Stomach (tissue), 9 donors: ENCODE results near the gene PLCD1. TPM values are rescaled to one million over a fixed set of nuclear protein-coding genes. Genes with fewer than 3 reads are reported as not detected.

Experiments used
- DNase-seq, 2 donors: peaks; one replicate each; pipeline versions ENCODE4 v3.0.0 to v3.0.0-alpha.2; 2013 to 2019
- H3K27ac ChIP-seq, 5 donors: fragments of 200-600 bp in 4 of 5; sonication (generic) in 4 of 5; one replicate each; pipeline ENCODE4 v1.5.1; 2013 to 2019; ENCODE audit warnings: mild to moderate bottlenecking in 1 of 5, moderate library complexity in 1 of 5
- H3K27me3 ChIP-seq, 3 donors: fragments of 200-600 bp; sonication (generic); one replicate each; pipeline ENCODE4 v1.5.1; 2017 to 2019; ENCODE audit warnings: mixed run types in 1 of 3
- H3K36me3 ChIP-seq, 4 donors: fragments of 200-600 bp; sonication (generic); 1 replicate in 3 of 4; 2 replicates in 1 of 4; pipeline ENCODE4 v1.5.1; 2016 to 2019
- H3K4me1 ChIP-seq, 4 donors: fragments of 200-600 bp; sonication (generic); one replicate each; pipeline ENCODE4 v1.5.1; 2016 to 2019
- H3K4me3 ChIP-seq, 4 donors: fragments of 200-600 bp; sonication (generic) in 3 of 4; one replicate each; pipeline ENCODE4 v1.5.1; 2016 to 2019; ENCODE audit warnings: mild to moderate bottlenecking in 1 of 4
- H3K9me3 ChIP-seq, 4 donors: fragments of 200-600 bp; sonication (generic); one replicate each; pipeline ENCODE4 v1.5.1; 2016 to 2019
- EP300 ChIP-seq: sonication (generic); formaldehyde crosslinking; IDR thresholded peaks from one replicate; pipeline ENCODE4 v1.6.1; 2017; ENCODE audit warnings: antibody characterized with exemption
- POLR2A ChIP-seq, 4 donors: fragments of 450-650 bp; IDR thresholded peaks; one replicate each; pipeline ENCODE4 v1.6.1; 2016; ENCODE audit warnings: antibody characterized with exemption in 4 of 4, control low read depth in 2 of 4, mild to moderate bottlenecking in 1 of 4, moderate library complexity in 1 of 4
- POLR2AphosphoS5 ChIP-seq, 3 donors: sonication (generic); formaldehyde crosslinking; IDR thresholded peaks; one replicate each; pipeline ENCODE4 v1.6.1; 2016; ENCODE audit warnings: antibody characterized with exemption in 3 of 3
- WGBS, 5 donors: extraction: QIAGEN DNeasy Blood & Tissue Kit in 3 of 5; methylation state at CpG; one replicate each; pipeline versions ENCODE4 v1.1.5 to v1.1.7; 2013 to 2018; 5-methylcytosine and 5-hydroxymethylcytosine counted together
- intact Hi-C: fragments of 100-400 bp; cut with DNase I; formaldehyde crosslinking; loops from one replicate; pipeline ENCODE4 v1.15.1; 2023; ENCODE audit warnings: low total_unique reads
- polyA plus RNA-seq, 3 donors: library from polyadenylated mRNA; stranded (reverse); fragments of 200-250 nt; gene quantifications; one replicate each; pipeline ENCODE4 v1.2.3, GENCODE V29; 2013
- total RNA-seq, 5 donors: library from RNA; depleted of rRNA; stranded (reverse); fragments of >200 nt; gene quantifications; one replicate each; pipeline versions ENCODE4 v1.1.0 to v1.2.3, GENCODE V29; 2014 to 2016
- TF ChIP-seq, protein P1 (sequence below), 7 experiments: fragments of 450-650 bp in 4 of 7; fragments of 200-600 bp in 3 of 7; sonication (generic) in 3 of 7; IDR thresholded peaks; one replicate each; pipeline ENCODE4 v1.5.1; 2016 to 2019; ENCODE audit warnings: antibody characterized with exemption in 7 of 7, control low read depth in 2 of 7, mild to moderate bottlenecking in 1 of 7
- donor health status: healthy with polysubstance abuse.
- donor health status: Bipolar disorder and iron deficiency.
- donor health status: healthy.

Gene PLCD1
- total and polyA plus RNA-seq, 8 donors: 8.2 to 73.9 (median 13.7) TPM

DNA sequence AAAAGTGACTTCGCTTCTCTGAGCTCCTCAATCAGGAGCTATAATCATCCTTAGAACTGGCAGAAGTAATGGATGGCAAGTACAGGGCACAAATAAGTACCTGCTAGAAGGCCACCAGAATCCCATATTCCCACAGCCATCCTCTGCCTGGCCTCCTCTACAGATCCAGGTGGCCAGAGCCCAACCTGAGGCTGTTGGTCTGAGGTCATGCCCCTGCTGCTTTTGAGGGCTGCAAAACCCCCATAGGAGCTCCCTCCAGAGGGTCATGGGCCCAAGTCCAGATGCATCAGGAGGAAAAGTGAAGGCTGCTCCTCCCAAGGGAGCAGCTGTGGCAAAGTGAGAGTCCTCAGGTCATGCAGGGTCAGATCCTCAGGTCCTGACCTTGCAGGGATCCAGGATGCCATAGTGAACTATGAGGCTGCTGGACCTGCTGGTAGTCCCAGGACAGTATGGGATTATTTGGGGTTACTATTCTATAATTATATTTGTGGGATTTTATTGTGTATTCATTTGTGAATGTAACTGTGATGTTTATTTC lies 3.0 kb upstream of the PLCD1 start:
- Histone ChIP-seq H3K27ac (no peak overlapping the region), H3K4me1 (peaks cover 20 to 42% (median 32%) of the 10 kb centered on the region in 4 donors), H3K9me3 (no peaks in the 10 kb centered on the region), H3K36me3 (no peaks in the 10 kb centered on the region), H3K27me3 (peaks cover 0 to 23% (median 0%) of the 10 kb centered on the region in 3 donors), H3K4me3 (no peak overlapping the region)
- TF ChIP-seq, protein P1, sequence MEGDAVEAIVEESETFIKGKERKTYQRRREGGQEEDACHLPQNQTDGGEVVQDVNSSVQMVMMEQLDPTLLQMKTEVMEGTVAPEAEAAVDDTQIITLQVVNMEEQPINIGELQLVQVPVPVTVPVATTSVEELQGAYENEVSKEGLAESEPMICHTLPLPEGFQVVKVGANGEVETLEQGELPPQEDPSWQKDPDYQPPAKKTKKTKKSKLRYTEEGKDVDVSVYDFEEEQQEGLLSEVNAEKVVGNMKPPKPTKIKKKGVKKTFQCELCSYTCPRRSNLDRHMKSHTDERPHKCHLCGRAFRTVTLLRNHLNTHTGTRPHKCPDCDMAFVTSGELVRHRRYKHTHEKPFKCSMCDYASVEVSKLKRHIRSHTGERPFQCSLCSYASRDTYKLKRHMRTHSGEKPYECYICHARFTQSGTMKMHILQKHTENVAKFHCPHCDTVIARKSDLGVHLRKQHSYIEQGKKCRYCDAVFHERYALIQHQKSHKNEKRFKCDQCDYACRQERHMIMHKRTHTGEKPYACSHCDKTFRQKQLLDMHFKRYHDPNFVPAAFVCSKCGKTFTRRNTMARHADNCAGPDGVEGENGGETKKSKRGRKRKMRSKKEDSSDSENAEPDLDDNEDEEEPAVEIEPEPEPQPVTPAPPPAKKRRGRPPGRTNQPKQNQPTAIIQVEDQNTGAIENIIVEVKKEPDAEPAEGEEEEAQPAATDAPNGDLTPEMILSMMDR (IDR thresholded peaks at IDR 0.05): no peak
- TF ChIP-seq EP300 (no peak), POLR2A (IDR thresholded peaks at IDR 0.05) (no peak), POLR2AphosphoS5 (IDR thresholded peaks at IDR 0.05) (no peak)
- intact Hi-C loops: loop anchor here (10.0 kb wide), 1 partner anchor 112 kb away; no protein-coding TSS in a partner anchor
- DNase-seq: no peak
- WGBS, 5 donors: 85 to 100% (median 100%) methylated on average over 1 of the region's 1 CpG

DNA sequence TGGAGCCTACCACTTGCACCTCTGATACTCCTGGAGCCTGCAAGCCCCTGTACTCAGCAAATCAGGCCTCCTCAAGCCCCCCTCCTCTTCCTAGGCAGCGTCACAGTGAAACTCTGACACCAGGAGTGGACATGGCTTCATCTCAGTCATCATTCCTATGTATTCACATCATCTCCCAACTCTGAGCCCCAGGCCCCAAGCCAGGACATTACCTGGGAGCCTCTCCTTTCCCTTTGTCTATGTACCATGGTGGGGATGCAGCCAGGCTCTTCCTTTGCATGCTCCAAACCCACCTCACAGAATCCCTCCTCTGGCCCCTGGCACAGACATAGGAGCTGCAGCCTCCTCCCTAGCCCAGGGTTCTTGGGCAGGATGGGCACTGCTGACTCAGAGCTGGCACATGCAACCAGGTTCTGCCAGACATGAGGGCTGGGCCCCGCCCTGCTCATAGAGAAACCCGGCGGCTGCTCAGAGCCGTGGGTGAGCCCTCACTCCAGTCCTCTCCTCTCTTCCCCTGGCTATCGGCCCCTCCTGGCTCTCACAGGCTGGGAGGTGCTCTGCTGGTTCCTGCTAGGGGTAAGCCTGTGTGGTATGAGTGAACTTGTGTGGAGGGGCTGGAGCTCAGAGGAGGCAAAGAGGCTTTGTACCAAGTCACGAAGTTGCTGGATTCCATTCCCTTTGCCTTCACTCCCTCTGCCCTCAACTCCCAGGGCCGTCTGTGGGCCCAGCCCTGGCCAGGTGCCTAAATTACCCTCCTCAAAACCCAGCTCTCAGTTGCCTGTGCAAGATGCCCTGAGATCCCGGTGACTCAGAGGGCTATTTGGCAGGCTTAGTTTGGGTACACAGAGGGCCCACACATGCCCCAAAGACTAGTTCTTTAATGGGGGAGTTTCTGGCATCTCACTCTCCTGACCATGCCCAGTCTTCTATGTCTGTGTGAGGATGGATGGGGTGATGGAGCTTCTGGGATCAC lies 1.9 kb upstream of the PLCD1 start:
- H3K4me1 ChIP-seq: peaks cover 20 to 44% (median 32%) of the 10 kb centered on the region in 4 donors
- H3K4me3 ChIP-seq: no peak overlapping the region
- WGBS, 5 donors: 26 to 41% (median 33%) methylated on average over 6 to 9 of the region's 9 CpGs
- TF ChIP-seq POLR2A (IDR thresholded peaks at IDR 0.05) (no peak), POLR2AphosphoS5 (IDR thresholded peaks at IDR 0.05) (peak in 1 of 3 donors; percentile 10)
- peaks cover 0 to 23% (median 0%) of the 10 kb centered on the region in 3 donors for H3K27me3 ChIP-seq
- no peaks in the 10 kb centered on the region for H3K9me3 ChIP-seq
- intact Hi-C loops: loop anchor here (10.0 kb wide), 1 partner anchor 113 kb away; no protein-coding TSS in a partner anchor
- H3K27ac ChIP-seq: peak overlapping the region in 3 of 5 donors; percentile 68 to 91 (median 80)
- H3K36me3 ChIP-seq: no peaks in the 10 kb centered on the region
- DNase-seq: peak; percentile 71 to 73

DNA sequence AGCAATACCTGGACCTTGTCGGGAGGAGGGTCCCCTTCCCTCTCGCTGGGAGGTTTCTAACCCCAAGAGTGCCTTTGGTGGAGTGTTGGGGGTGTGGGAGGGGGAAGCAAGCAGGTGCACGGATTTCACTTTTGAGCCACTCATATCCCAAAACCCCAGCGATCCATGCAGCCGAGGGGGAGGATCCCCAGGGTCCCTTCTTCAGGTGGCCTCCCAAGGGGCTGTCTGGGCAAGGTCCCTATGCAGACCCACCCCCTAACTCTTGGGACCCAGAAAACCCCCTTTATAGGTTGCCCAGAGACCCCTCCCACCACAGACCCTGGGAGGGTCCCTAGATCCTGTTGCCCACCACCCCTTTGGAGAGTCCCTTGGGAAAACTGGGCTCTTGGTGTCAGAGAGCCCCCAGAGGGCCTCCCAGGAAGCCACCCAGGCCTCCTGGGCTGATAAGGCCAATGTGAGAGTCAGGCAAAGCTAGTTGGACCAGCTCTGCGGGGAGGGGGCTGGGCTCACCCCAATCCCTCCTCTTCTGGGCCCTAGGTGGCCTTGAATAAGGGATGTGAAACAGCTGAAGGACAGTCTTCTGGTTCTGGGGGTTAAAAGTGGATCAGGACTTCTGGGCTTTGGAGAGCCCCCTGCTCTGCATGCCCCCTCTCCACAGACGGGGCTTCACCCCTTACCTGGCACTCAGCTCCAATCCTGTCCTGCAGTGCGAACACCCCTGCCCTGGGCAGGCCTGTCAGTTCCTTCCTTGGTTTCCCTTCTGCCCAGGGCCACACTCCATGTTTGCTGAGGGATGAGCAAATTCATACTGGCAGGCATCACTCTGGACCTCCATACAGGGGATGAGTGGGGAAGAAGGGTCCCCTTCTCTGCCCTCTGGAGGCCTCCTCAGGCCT lies 932 bp upstream of the PLCD1 start:
- peaks cover 0 to 23% (median 0%) of the 10 kb centered on the region in 3 donors for H3K27me3 ChIP-seq
- no peaks in the 10 kb centered on the region for H3K36me3 ChIP-seq
- H3K27ac ChIP-seq: peak overlapping the region; percentile 48 to 91 (median 80)
- WGBS, 5 donors: 28 to 48% (median 38%) methylated on average over 5 to 8 of the region's 8 CpGs
- DNase-seq: peak in 1 of 2 donors; percentile 89
- intact Hi-C loops: loop anchor here (10.0 kb wide), 1 partner anchor 114 kb away; no protein-coding TSS in a partner anchor
- TF ChIP-seq, protein P1 (IDR thresholded peaks at IDR 0.05): no peak
- no peak for TF ChIP-seq EP300
- TF ChIP-seq POLR2A (IDR thresholded peaks at IDR 0.05): no peak
- no peak for TF ChIP-seq POLR2AphosphoS5 (IDR thresholded peaks at IDR 0.05)
- H3K4me3 ChIP-seq: peak overlapping the region; percentile 57 to 68 (median 66)
- no peaks in the 10 kb centered on the region for H3K9me3 ChIP-seq
- H3K4me1 ChIP-seq: peaks cover 26 to 54% (median 41%) of the 10 kb centered on the region in 4 donors

DNA sequence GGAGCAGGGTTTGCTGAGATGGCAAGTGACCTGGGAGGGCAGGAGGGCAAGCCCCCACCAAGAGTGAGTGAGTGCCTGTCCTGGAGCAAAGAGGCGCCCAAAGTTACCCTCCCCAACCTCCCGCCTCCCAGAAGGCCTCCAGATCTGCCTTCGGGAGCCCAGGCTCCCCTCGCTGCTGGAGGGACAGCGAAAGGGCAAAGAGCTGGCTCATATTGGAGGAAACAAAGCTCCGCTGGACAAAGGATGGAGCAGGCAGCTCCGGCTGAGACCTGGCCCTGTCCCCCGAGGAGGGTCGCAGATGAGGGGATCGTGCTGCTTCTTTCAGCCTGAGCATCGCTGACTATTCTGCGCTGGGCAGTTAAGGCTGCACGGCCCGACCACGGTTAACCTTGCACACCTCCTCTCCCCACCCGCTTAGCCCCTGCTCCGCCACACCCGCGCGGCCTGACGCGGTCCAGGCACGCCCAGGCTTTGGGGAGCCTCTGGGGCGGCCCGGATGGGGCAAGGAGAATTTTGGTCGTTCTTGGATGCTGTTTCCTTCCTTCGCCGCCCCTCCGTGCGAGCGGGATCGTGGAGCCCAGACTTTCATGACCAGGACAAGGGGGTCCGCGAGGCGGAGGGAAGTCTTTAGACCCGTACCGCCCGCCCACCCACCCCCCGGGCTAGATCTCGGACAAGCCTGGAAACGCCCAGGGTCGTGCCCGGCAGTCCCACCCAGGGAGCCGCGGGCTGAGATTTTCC lies 651 bp downstream of the PLCD1 start:
- TF ChIP-seq POLR2A (IDR thresholded peaks at IDR 0.05): no peak
- TF ChIP-seq, protein P1 (IDR thresholded peaks at IDR 0.05): no peak
- no peak for TF ChIP-seq EP300
- TF ChIP-seq POLR2AphosphoS5 (IDR thresholded peaks at IDR 0.05): no peak
- whole genome bisulfite sequencing, 5 donors: 19 to 33% (median 26%) methylated on average over 16 to 45 of the region's 45 CpGs
- H3K27me3 ChIP-seq: peaks cover 0 to 23% (median 0%) of the 10 kb centered on the region in 3 donors
- intact Hi-C loops: no loop called here
- peak overlapping the region; percentile 18 to 91 (median 80) for H3K27ac ChIP-seq
- peak in 1 of 2 donors; percentile 73 for DNase-seq
- H3K36me3 ChIP-seq: no peaks in the 10 kb centered on the region
- peaks cover 33 to 62% (median 49%) of the 10 kb centered on the region in 4 donors for H3K4me1 ChIP-seq
- no peaks in the 10 kb centered on the region for H3K9me3 ChIP-seq
- peak overlapping the region; percentile 57 to 68 (median 66) for H3K4me3 ChIP-seq
